Thyroid gland (tissue), 4 donors: ENCODE measurements around the gene KIRREL3.

ENCODE experiments used
- CTCF ChIP-seq, 6 experiments: fragments of 200-600 bp in 3 of 6; fragments of 450-650 bp in 3 of 6; sonication (generic) in 3 of 6; IDR thresholded peaks; one replicate each; pipeline ENCODE4 v1.5.1; 2016 to 2019; ENCODE audit warnings: antibody characterized with exemption in 6 of 6, mild to moderate bottlenecking in 2 of 6, inconsistent platforms in 1 of 6, moderate library complexity in 1 of 6
- POLR2A ChIP-seq, 2 donors: fragments of 450-650 bp; IDR thresholded peaks; one replicate each; pipeline ENCODE4 v1.6.1; 2017; ENCODE audit warnings: antibody characterized with exemption in 2 of 2, mild to moderate bottlenecking in 2 of 2, moderate library complexity in 1 of 2

GRCh38 chr11:126722956-126723664 lies 277.5 kb downstream of the KIRREL3 start:
- TF ChIP-seq CTCF (IDR thresholded peaks at IDR 0.05) (no peak), POLR2A (IDR thresholded peaks at IDR 0.05) (no peak)
